Occipital lobe (tissue), 2 donors: Measurements from ENCODE around the gene CTBP2. TPM values are rescaled to one million over a fixed set of nuclear protein-coding genes. Genes with fewer than 3 reads are reported as not detected.
"Not testable (repeated sequence)": the region's sequence is repeated elsewhere in the genome, so short reads cannot be mapped to it uniquely, and the experiment has no call there.

ENCODE experiments used
- DNase-seq: peaks from one replicate; lab custom pipeline; 2025; lab: John Stamatoyannopoulos, UW
- total RNA-seq: library from RNA; depleted of rRNA; stranded (reverse); fragments of >200 nt; gene quantifications from one replicate; pipeline ENCODE4 v1.2.3, GENCODE V29; 2014

CTBP2 gene
- total RNA-seq, 1 donor from 2014 or later = 52.9 TPM

- no peak for DNase-seq
Measured at GRCh38 chr10:125087191-125087896, 73.0 kb downstream of the CTBP2 start.

GRCh38 chr10:125086691-125087090, 73.7 kb downstream of the CTBP2 start:
- no peak for DNase-seq

GRCh38 chr10:125085258-125086054, 74.9 kb downstream of the CTBP2 start:
- no peak for DNase-seq

GRCh38 chr10:125084614-125085257, 75.6 kb downstream of the CTBP2 start:
- no peak for DNase-seq

GRCh38 chr10:125084191-125084613, 76.2 kb downstream of the CTBP2 start:
- no peak for DNase-seq

GRCh38 chr10:125083576-125083920, 76.8 kb downstream of the CTBP2 start:
- DNase-seq = no peak

GRCh38 chr10:125082881-125083575, 77.3 kb downstream of the CTBP2 start:
- no peak for DNase-seq

GRCh38 chr10:125082471-125082870, 77.9 kb downstream of the CTBP2 start:
- not testable (repeated sequence) for DNase-seq

GRCh38 chr10:125081931-125082330, 78.4 kb downstream of the CTBP2 start:
- no peak for DNase-seq

GRCh38 chr10:125080984-125081383, 79.4 kb downstream of the CTBP2 start:
- DNase-seq = no peak

GRCh38 chr10:125080296-125080695, 80.1 kb downstream of the CTBP2 start:
- no peak for DNase-seq

- no peak for DNase-seq
Measured at GRCh38 chr10:125079091-125079600, 81.2 kb downstream of the CTBP2 start.

GRCh38 chr10:125076891-125077541, 83.3 kb downstream of the CTBP2 start:
- no peak for DNase-seq

- DNase-seq = no peak
Measured at GRCh38 chr10:125076121-125076825, 84.1 kb downstream of the CTBP2 start.

GRCh38 chr10:125073996-125074395, 86.4 kb downstream of the CTBP2 start:
- DNase-seq = no peak

- DNase-seq = no peak
Measured at GRCh38 chr10:125072794-125073193, 87.6 kb downstream of the CTBP2 start.

GRCh38 chr10:125071008-125071407, 89.4 kb downstream of the CTBP2 start:
- DNase-seq = no peak

GRCh38 chr10:125068406-125068805, 92.0 kb downstream of the CTBP2 start:
- no peak for DNase-seq

GRCh38 chr10:125067764-125068163, 92.6 kb downstream of the CTBP2 start:
- no peak for DNase-seq

GRCh38 chr10:125066764-125067450, 93.5 kb downstream of the CTBP2 start:
- no peak for DNase-seq
